Calu3 (cell line): ENCODE results near the gene LIX1L. TPM values are rescaled to one million over a fixed set of nuclear protein-coding genes. Genes with fewer than 3 reads are reported as not detected.

Source experiments
- BruUV-seq: library from RNA; stranded (reverse); fragments of 400-500 nt; replicated peaks from 2 replicates; lab custom pipeline; 2021; lab: Mats Ljungman, UMichigan
- CTCF ChIA-PET: fragments of 300-600 bp; sonication (Branson Sonifier 250); formaldehyde crosslinking; loops from one replicate; lab custom pipeline; 2022; ENCODE audit warnings: antibody characterized with exemption; lab: Charles Lee
- DNase-seq: peaks from one replicate; pipeline ENCODE4 v3.0.0; 2022
- H3K27ac Mint-ChIP-seq: one replicate; pipeline ENCODE4 v1.8.0; 2022; ENCODE audit warnings: mixed read lengths; ENCODE audit not compliant: unreplicated experiment
- H3K27me3 Mint-ChIP-seq: one replicate; pipeline ENCODE4 v1.8.0; 2022; ENCODE audit warnings: mixed read lengths; ENCODE audit not compliant: unreplicated experiment
- H3K36me3 Mint-ChIP-seq: one replicate; pipeline ENCODE4 v1.8.0; 2022; ENCODE audit warnings: mild to moderate bottlenecking, moderate library complexity, mixed read lengths; ENCODE audit not compliant: insufficient read depth, unreplicated experiment
- H3K4me1 Mint-ChIP-seq: one replicate; pipeline ENCODE4 v1.8.0; 2022; ENCODE audit warnings: mild to moderate bottlenecking, low read depth, mixed read lengths; ENCODE audit not compliant: unreplicated experiment
- H3K4me3 Mint-ChIP-seq: one replicate; pipeline ENCODE4 v1.8.0; 2022; ENCODE audit warnings: mild to moderate bottlenecking, low read depth, moderate library complexity, mixed read lengths; ENCODE audit not compliant: unreplicated experiment
- H3K9me3 Mint-ChIP-seq: one replicate; pipeline ENCODE4 v1.8.0; 2022; ENCODE audit warnings: low read depth, mixed read lengths; ENCODE audit not compliant: unreplicated experiment
- intact Hi-C: fragments of 100-400 bp; cut with micrococcal nuclease; formaldehyde crosslinking; loops from one replicate; pipeline ENCODE4 v1.10.0; 2022; ENCODE audit not compliant: unreplicated experiment
- total RNA-seq: library from RNA; stranded (reverse); gene quantifications from 2 replicates; pipeline ENCODE4 v1.2.3, GENCODE V29; 2022
- TF ChIP-seq, protein P1 (sequence below): fragments of 200-600 bp; IDR thresholded peaks from one replicate; pipeline ENCODE4 v1.8.0; 2022; ENCODE audit warnings: antibody characterized with exemption; ENCODE audit not compliant: unreplicated experiment

LIX1L gene
- total RNA-seq, 1 experiment from 2014 or later, result 7.2 TPM

DNA sequence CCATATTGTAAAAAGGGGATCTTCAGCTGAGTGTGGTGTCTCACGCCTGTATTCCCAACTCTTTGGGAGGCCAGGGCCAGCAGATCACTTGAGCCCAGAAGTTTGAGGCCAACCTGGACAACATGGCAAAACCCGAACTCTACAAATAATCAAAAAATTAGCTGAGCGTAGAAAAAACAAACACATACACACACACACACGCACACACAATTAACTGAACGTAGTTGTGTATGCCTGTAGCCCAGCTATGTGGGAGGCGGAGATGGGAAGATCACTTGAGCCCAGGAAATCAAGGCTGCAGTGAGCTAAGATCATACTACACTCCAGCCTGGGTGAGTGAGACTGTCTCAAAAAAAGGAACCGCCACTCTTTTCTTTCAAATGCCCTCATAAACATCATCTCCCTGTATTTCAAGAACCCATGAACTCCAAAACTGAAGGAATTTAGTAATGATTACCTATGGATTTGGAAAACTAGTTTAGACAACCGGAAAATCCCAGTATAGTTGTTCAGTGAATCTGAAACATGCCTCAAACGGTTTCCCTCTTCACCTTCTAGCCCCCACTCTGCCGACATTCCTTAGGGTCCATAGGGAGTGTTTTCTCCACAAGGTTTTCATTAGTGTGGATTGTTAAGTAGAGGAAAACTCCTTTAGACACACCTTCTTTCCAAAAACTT is 34.1 kb upstream of the LIX1L start:
- intact Hi-C loops, result no loop called here
- H3K27ac Mint-ChIP-seq, result no peak overlapping the region
- no TSS peak for BruUV-seq
- TF ChIP-seq, protein P1, sequence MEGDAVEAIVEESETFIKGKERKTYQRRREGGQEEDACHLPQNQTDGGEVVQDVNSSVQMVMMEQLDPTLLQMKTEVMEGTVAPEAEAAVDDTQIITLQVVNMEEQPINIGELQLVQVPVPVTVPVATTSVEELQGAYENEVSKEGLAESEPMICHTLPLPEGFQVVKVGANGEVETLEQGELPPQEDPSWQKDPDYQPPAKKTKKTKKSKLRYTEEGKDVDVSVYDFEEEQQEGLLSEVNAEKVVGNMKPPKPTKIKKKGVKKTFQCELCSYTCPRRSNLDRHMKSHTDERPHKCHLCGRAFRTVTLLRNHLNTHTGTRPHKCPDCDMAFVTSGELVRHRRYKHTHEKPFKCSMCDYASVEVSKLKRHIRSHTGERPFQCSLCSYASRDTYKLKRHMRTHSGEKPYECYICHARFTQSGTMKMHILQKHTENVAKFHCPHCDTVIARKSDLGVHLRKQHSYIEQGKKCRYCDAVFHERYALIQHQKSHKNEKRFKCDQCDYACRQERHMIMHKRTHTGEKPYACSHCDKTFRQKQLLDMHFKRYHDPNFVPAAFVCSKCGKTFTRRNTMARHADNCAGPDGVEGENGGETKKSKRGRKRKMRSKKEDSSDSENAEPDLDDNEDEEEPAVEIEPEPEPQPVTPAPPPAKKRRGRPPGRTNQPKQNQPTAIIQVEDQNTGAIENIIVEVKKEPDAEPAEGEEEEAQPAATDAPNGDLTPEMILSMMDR, result no peak
- no peak overlapping the region for H3K4me3 Mint-ChIP-seq
- no peak for DNase-seq
- peaks cover 27% of the 10 kb centered on the region for H3K4me1 Mint-ChIP-seq
- CTCF ChIA-PET, result interaction anchor here (0.9 kb wide), 1 partner anchor 12 kb away, joined by 3 read pairs; no protein-coding TSS in a partner anchor
- no peaks in the 10 kb centered on the region for H3K27me3 Mint-ChIP-seq
- peaks cover 7% of the 10 kb centered on the region for H3K36me3 Mint-ChIP-seq
- H3K9me3 Mint-ChIP-seq, result no peaks in the 10 kb centered on the region

DNA sequence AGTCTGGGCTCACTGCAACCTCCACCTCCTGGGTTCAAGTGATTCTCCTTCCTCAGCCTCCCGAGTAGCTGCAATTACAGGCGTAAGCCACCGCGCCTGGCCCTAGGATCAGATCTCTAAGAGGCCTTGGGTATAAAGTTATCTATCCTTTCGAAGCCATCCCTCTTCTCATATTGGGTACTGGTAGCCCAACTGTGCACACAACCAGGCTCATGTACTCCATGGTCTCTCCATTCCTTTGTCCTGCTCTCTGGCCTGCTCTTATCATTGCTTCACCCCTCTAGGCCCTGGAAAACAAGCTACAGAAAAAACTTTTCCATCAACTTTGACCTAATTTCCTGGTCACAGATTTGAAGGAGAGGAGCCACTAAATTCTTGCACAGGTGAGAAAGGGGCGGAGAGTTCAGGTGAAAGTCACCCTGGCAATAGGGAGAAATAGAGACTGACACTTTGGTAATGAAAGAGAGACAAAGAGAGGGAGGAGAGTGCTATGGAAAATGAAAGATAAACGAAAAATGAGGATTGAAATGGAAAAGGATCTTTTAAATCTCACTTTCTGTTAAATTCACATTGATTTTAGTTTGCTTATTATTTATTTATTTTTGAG is 32.5 kb upstream of the LIX1L start:
- no peak overlapping the region for H3K27ac Mint-ChIP-seq
- H3K9me3 Mint-ChIP-seq, result no peaks in the 10 kb centered on the region
- intact Hi-C loops, result no loop called here
- no TSS peak for BruUV-seq
- no peaks in the 10 kb centered on the region for H3K36me3 Mint-ChIP-seq
- peaks cover 21% of the 10 kb centered on the region for H3K4me1 Mint-ChIP-seq
- CTCF ChIA-PET, result interaction anchor here (0.7 to 1.2 kb wide), 2 partner anchors 11 to 44 kb away, joined by 3 to 4 read pairs; no protein-coding TSS in a partner anchor
- H3K27me3 Mint-ChIP-seq, result no peaks in the 10 kb centered on the region
- DNase-seq, result no peak
- TF ChIP-seq, protein P1, result no peak
- H3K4me3 Mint-ChIP-seq, result no peak overlapping the region

DNA sequence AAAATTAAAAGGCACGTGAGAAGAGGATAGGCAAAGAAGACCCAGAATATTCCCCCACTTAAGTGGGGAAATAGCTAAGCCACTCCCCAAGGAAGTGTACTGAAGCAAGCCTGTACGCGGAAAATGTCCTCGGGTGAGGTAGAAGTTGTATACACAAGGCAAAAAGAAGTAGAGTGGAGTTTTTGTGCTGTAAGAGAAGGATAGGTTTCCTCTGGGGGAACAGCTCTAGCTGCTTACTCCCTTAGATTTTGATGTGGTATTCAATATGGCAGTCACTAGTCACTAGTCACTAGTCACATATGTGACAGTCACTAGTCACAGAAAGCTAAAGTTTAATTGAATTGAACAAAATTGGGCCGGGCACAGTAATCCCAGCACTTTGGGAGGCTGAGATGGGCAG is 31.0 kb upstream of the LIX1L start:
- no peak for DNase-seq
- Mint-ChIP-seq H3K36me3 (no peaks in the 10 kb centered on the region), H3K9me3 (no peaks in the 10 kb centered on the region), H3K4me3 (no peak overlapping the region), H3K27me3 (no peaks in the 10 kb centered on the region), H3K27ac (no peak overlapping the region), H3K4me1 (peaks cover 23% of the 10 kb centered on the region)
- CTCF ChIA-PET, result interaction anchor here (0.6 to 1.3 kb wide), 2 partner anchors 20 to 25 kb away, joined by 3 to 5 read pairs; no protein-coding TSS in a partner anchor
- no TSS peak for BruUV-seq
- TF ChIP-seq, protein P1, result no peak
- intact Hi-C loops, result no loop called here

DNA sequence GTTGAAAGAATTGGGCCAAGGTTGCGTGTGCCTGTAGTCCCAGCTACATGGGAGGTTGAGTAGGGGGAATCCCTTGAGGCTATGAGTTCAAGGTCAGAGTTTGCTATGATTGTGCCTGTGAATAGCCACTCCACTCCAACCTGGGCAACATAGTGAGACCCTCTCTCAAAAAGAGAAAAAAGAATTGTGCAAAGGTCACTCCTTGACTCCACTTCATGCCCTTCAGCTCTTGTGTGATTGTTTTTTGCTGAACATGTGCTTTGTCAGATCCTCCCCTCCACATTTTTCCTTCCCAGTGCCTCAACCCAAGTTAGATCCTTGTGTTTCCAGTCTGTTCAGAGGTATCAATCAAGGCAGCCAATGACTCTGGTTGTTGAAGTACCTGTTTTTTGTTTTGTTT is 30.1 kb upstream of the LIX1L start:
- Mint-ChIP-seq H3K36me3 (no peaks in the 10 kb centered on the region), H3K27ac (no peak overlapping the region), H3K27me3 (no peaks in the 10 kb centered on the region), H3K4me3 (no peak overlapping the region), H3K9me3 (no peaks in the 10 kb centered on the region), H3K4me1 (peaks cover 30% of the 10 kb centered on the region)
- DNase-seq, result no peak
- TF ChIP-seq, protein P1, result no peak
- no TSS peak for BruUV-seq
- CTCF ChIA-PET, result interaction anchor here (0.7 kb wide), 1 partner anchor 9 kb away, joined by 3 read pairs; no protein-coding TSS in a partner anchor
- intact Hi-C loops, result no loop called here
